Smooth muscle cell (in vitro differentiated cells): Measurements from ENCODE around the gene EEF2K. TPM values are rescaled to one million over a fixed set of nuclear protein-coding genes. Genes with fewer than 3 reads are reported as not detected.

Experiments used
- DNase-seq: peaks from one replicate; lab custom pipeline; 2025; ENCODE audit not compliant: unreplicated experiment; lab: John Stamatoyannopoulos, UW
- H2AFZ ChIP-seq: fragments of 200-600 bp; sonication (generic); 2 replicates; pipeline ENCODE4 v1.6.0; 2016; ENCODE audit warnings: antibody characterized with exemption, low read depth, mild to moderate bottlenecking
- H3F3A ChIP-seq: fragments of 200-600 bp; sonication (generic); 2 replicates; pipeline ENCODE4 v1.6.0; 2017; ENCODE audit warnings: antibody characterized with exemption, low read depth
- H3K27ac ChIP-seq: fragments of 200-600 bp; sonication (generic); 2 replicates; pipeline ENCODE4 v1.5.1; 2016; ENCODE audit warnings: low read depth, mild to moderate bottlenecking
- H3K27me3 ChIP-seq: fragments of 200-600 bp; sonication (generic); 2 replicates; pipeline ENCODE4 v1.6.1; 2016; ENCODE audit warnings: low read depth, mild to moderate bottlenecking
- H3K36me3 ChIP-seq: fragments of 200-600 bp; sonication (generic); 2 replicates; pipeline ENCODE4 v1.5.1; 2016; ENCODE audit warnings: low read depth
- H3K4me1 ChIP-seq: fragments of 200-600 bp; sonication (generic); 2 replicates; pipeline ENCODE4 v1.5.1; 2016; ENCODE audit warnings: low read depth
- H3K4me2 ChIP-seq: fragments of 200-600 bp; sonication (generic); 2 replicates; pipeline ENCODE4 v1.6.0; 2016; ENCODE audit warnings: mild to moderate bottlenecking
- H3K4me3 ChIP-seq: fragments of 200-600 bp; sonication (generic); 2 replicates; pipeline ENCODE4 v1.5.1; 2016; ENCODE audit warnings: mild to moderate bottlenecking
- H3K79me2 ChIP-seq: fragments of 200-600 bp; sonication (generic); 2 replicates; pipeline ENCODE4 v1.6.0; 2016; ENCODE audit warnings: low read depth, mild to moderate bottlenecking
- H3K9ac ChIP-seq: fragments of 200-600 bp; sonication (generic); 2 replicates; pipeline ENCODE4 v1.6.0; 2016; ENCODE audit warnings: low read depth
- H3K9me3 ChIP-seq: fragments of 200-600 bp; sonication (generic); replicated peaks from 2 replicates; pipeline ENCODE4 v1.5.1; 2016; ENCODE audit warnings: low read depth
- H4K20me1 ChIP-seq: fragments of 200-600 bp; sonication (generic); 2 replicates; pipeline ENCODE4 v1.6.0; 2016; ENCODE audit warnings: low read depth
- CTCF ChIP-seq: fragments of 200-600 bp; sonication (generic); IDR thresholded peaks from 2 replicates; pipeline ENCODE4 v1.5.1; 2017; ENCODE audit warnings: borderline replicate concordance, mild to moderate bottlenecking, antibody characterized with exemption; ENCODE audit not compliant: insufficient read depth, poor library complexity, severe bottlenecking
- WGBS: methylation state at CpG from one replicate; pipeline ENCODE4 v1.1.7; 2016; ENCODE audit warnings: low lambda C conversion rate; 5-methylcytosine and 5-hydroxymethylcytosine counted together
- polyA plus RNA-seq: library from polyadenylated mRNA; unstranded; fragments of >200 nt; fragmentation: Nextera tagmentation; extraction: Ambion mirVana; gene quantifications from 2 replicates; pipeline ENCODE4 v1.2.1, GENCODE V29; 2016
- total RNA-seq: library from RNA; depleted of rRNA; stranded (reverse); fragments of >200 nt; gene quantifications from 2 replicates; pipeline ENCODE4 v1.2.3, GENCODE V29; 2014

The EEF2K gene
- total and polyA plus RNA-seq, 2 experiments from 2014 or later, result 8.7 to 12.8 TPM

- TF ChIP-seq CTCF, result no peak
These were observed 24.7 kb upstream of the EEF2K start for GRCh38 chr16:22181426-22181825.

GRCh38 chr16:22181843-22182242 is 24.2 kb upstream of the EEF2K start:
- H3K27me3 ChIP-seq, result no peaks in the 10 kb centered on the region
- no peak for TF ChIP-seq CTCF
- H3K9ac ChIP-seq, result no peak overlapping the region
- H3K4me2 ChIP-seq, result no peak overlapping the region
- H3K4me1 ChIP-seq, result no peaks in the 10 kb centered on the region
- WGBS, result 87% methylated on average over 7 of the region's 7 CpGs
- H3K36me3 ChIP-seq, result no peaks in the 10 kb centered on the region
- no peak overlapping the region for H3K27ac ChIP-seq
- H3K79me2 ChIP-seq, result no peaks in the 10 kb centered on the region
- H3K9me3 ChIP-seq, result no peaks in the 10 kb centered on the region
- no peak overlapping the region for H3K4me3 ChIP-seq
- no peaks in the 10 kb centered on the region for H3F3A ChIP-seq
- H4K20me1 ChIP-seq, result no peaks in the 10 kb centered on the region
- no peak for DNase-seq
- H2AFZ ChIP-seq, result no peak overlapping the region

More at GRCh38 chr16:22181426-22181825, 24.7 kb upstream of the EEF2K start:
- no peak overlapping the region for H3K4me2 ChIP-seq
- WGBS, result 92% methylated on average over 11 of the region's 11 CpGs
- H3K27ac ChIP-seq, result no peak overlapping the region
- H3K9me3 ChIP-seq, result no peaks in the 10 kb centered on the region
- no peaks in the 10 kb centered on the region for H3K79me2 ChIP-seq
- H3K4me3 ChIP-seq, result no peak overlapping the region
- no peak for DNase-seq
- no peaks in the 10 kb centered on the region for H3K4me1 ChIP-seq
- no peaks in the 10 kb centered on the region for H3F3A ChIP-seq
- no peaks in the 10 kb centered on the region for H4K20me1 ChIP-seq
- H2AFZ ChIP-seq, result no peak overlapping the region
- no peaks in the 10 kb centered on the region for H3K36me3 ChIP-seq
- no peak overlapping the region for H3K9ac ChIP-seq
- no peaks in the 10 kb centered on the region for H3K27me3 ChIP-seq

- 90% methylated on average over 5 of the region's 5 CpGs for WGBS
- Histone ChIP-seq H3K9ac (no peak overlapping the region), H3K27me3 (no peaks in the 10 kb centered on the region), H3K4me3 (no peak overlapping the region), H3F3A (no peaks in the 10 kb centered on the region), H2AFZ (no peak overlapping the region), H3K27ac (no peak overlapping the region), H3K36me3 (no peaks in the 10 kb centered on the region), H3K9me3 (no peaks in the 10 kb centered on the region), H3K4me1 (no peaks in the 10 kb centered on the region), H3K79me2 (no peaks in the 10 kb centered on the region), H3K4me2 (no peak overlapping the region), H4K20me1 (no peaks in the 10 kb centered on the region)
- no peak for TF ChIP-seq CTCF
- DNase-seq, result no peak
These were observed 22.7 kb upstream of the EEF2K start for GRCh38 chr16:22183335-22183734.

- Histone ChIP-seq H2AFZ (no peak overlapping the region), H3K79me2 (no peaks in the 10 kb centered on the region), H3K4me1 (no peaks in the 10 kb centered on the region), H3K27me3 (no peaks in the 10 kb centered on the region), H3K27ac (no peak overlapping the region), H3K9me3 (no peaks in the 10 kb centered on the region), H3K9ac (no peak overlapping the region), H4K20me1 (no peaks in the 10 kb centered on the region), H3K36me3 (no peaks in the 10 kb centered on the region), H3K4me3 (no peak overlapping the region), H3F3A (no peaks in the 10 kb centered on the region), H3K4me2 (no peak overlapping the region)
- DNase-seq, result no peak
- WGBS, result 82% methylated on average over 11 of the region's 11 CpGs
- no peak for TF ChIP-seq CTCF
These were observed 22.0 kb upstream of the EEF2K start for GRCh38 chr16:22183901-22184614.
